ENCODE results near the gene MYL4. TPM values are rescaled to one million over a fixed set of nuclear protein-coding genes. Genes with fewer than 3 reads are reported as not detected.

Gene MYL4
- total RNA-seq, 1 experiment from 2014 or later: 0.66 TPM

DNA sequence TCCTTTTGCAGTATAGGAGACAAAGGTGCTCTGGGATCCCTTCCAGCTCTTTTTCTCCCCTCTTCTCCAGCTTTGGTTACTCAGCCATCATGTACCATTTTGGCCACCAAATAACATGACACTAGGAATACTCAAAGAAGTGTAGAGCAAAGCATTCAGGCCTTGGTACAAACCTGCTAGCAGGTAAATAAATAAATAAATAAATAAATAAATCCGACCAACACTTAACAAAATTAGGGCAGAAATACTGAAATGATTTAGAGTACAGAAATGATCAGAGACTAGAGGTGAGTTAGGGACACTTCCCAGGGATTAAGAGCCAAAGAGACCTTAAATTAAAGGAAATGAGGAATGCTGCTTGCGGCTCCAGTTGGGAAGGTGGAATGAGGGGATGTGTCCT, 26.8 kb downstream of the MYL4 start:
- Histone ChIP-seq H3K9ac (ENCODE audit: extremely low read depth, insufficient read length, low read length) (no peak overlapping the region), H4K5ac (ENCODE audit: insufficient read length, low read depth, low read length) (no peak overlapping the region), H2AFZ (ENCODE audit: low read length) (no peak overlapping the region), H3K79me2 (ENCODE audit: insufficient read depth, low read length) (no peaks in the 10 kb centered on the region), H2AK5ac (ENCODE audit: insufficient read length, low read length) (no peak overlapping the region), H3K23ac (ENCODE audit: insufficient read length, low read depth, low read length) (no peak overlapping the region), H2BK20ac (ENCODE audit: low read depth, low read length, poor library complexity, severe bottlenecking) (no peak overlapping the region), H2BK12ac (ENCODE audit: insufficient read length, low read depth, low read length) (no peak overlapping the region), H3K14ac (ENCODE audit: insufficient read depth, low read length) (no peak overlapping the region), H3K27me3 (ENCODE audit: insufficient read depth, low read length) (no peaks in the 10 kb centered on the region), H2BK5ac (ENCODE audit: insufficient read length, low read length) (no peak overlapping the region), H3T11ph (ENCODE audit: low read length) (no peak overlapping the region), H2BK15ac (ENCODE audit: low read depth, low read length) (no peak overlapping the region), H3K4me2 (ENCODE audit: insufficient read depth, insufficient read length, low read length) (no peak overlapping the region), H4K91ac (ENCODE audit: insufficient read length, low read depth, low read length) (no peak overlapping the region), H3K56ac (ENCODE audit: insufficient read length, low read depth, low read length) (no peak overlapping the region), H4K20me1 (ENCODE audit: control insufficient read depth, insufficient read depth, insufficient read length) (no peaks in the 10 kb centered on the region), H3K18ac (ENCODE audit: insufficient read length, low read depth, low read length) (no peak overlapping the region), H3K23me2 (ENCODE audit: insufficient read length, low read depth, low read length, poor library complexity, severe bottlenecking) (no peaks in the 10 kb centered on the region), H3K79me1 (ENCODE audit: insufficient read depth, low read depth, low read length, poor library complexity, severe bottlenecking) (no peaks in the 10 kb centered on the region), H3K4me1 (ENCODE audit: insufficient read depth, low read length) (no peaks in the 10 kb centered on the region), H3K27ac (ENCODE audit: insufficient read length, low read depth, low read length) (no peak overlapping the region), H4K8ac (replicated peaks; ENCODE audit: insufficient read length, low read depth, low read length) (no peak overlapping the region), H2BK120ac (ENCODE audit: low read depth, low read length, poor library complexity, severe bottlenecking) (no peak overlapping the region), H3K9me3 (ENCODE audit: control insufficient read depth, low read depth, low read length) (no peaks in the 10 kb centered on the region), H3K4ac (ENCODE audit: low read depth, low read length) (no peak overlapping the region)
- Mint-ChIP-seq H3K9me3 (no peaks in the 10 kb centered on the region; a peak in 1 of 5 replicates), H3K4me3 (no peak overlapping the region), H3K4me1 (peaks cover 0 to under 1% of the 10 kb centered on the region in 2 experiments; a peak in 2 of 4 replicates), H3K27ac (no peak overlapping the region), H3K36me3 (ENCODE audit: insufficient read depth in 1 of 3, low read depth in 3 of 3) (no peaks in the 10 kb centered on the region), H3K27me3 (ENCODE audit: low read depth) (peaks cover 9% of the 10 kb centered on the region)
- WGBS (ENCODE audit: extremely low coverage, insufficient read length, low lambda C conversion rate): no CpG with 5 or more reads among the region's 2 CpGs
- no peak for TF ChIP-seq CTCF (conservative IDR thresholded peaks at IDR 0.05)
- DNase-seq: no peak
